H1 (cell line): ENCODE results near the gene MAP3K10. TPM values are rescaled to one million over a fixed set of nuclear protein-coding genes. Genes with fewer than 3 reads are reported as not detected.

Source experiments
- CTCF ChIA-PET: fragments of 300-600 bp; sonication (Branson Sonifier 250); formaldehyde crosslinking; loops from one replicate; lab custom pipeline; 2021; ENCODE audit not compliant: partially characterized antibody; lab: Charles Lee
- POLR2A ChIA-PET: fragments of 300-600 bp; sonication (Branson Sonifier 250); formaldehyde crosslinking; loops from one replicate; lab custom pipeline; 2021; ENCODE audit warnings: inconsistent platforms; ENCODE audit not compliant: partially characterized antibody; lab: Charles Lee
- DNase-seq, 2 experiments: peaks; one replicate each; pipeline versions ENCODE4 v3.0.0 to v3.0.0-alpha.2; 2010 to 2022; ENCODE audit warnings: low spot score in 2 of 2, low read depth in 1 of 2, mixed read lengths in 1 of 2
- FAIRE-seq: peaks from 2 replicates; lab custom pipeline; 2011; peaks lifted over from hg19 to GRCh38; lab: Jason Lieb, UNC
- H2AFZ ChIP-seq: 2 replicates; pipeline ENCODE4 v1.8.1; 2012; ENCODE audit warnings: low read length, inconsistent platforms
- H2AK5ac ChIP-seq: 2 replicates; pipeline ENCODE4 v1.6.1; 2013; ENCODE audit warnings: low read depth, low read length
- H2BK120ac ChIP-seq: replicated peaks from 2 replicates; pipeline ENCODE3; 2013; ENCODE audit warnings: low read depth, low read length, inconsistent platforms
- H2BK12ac ChIP-seq: 2 replicates; pipeline ENCODE4 v1.6.1; 2013; ENCODE audit warnings: low read depth, low read length
- H2BK15ac ChIP-seq: 2 replicates; pipeline ENCODE4 v1.6.1; 2013; ENCODE audit warnings: low read length
- H2BK20ac ChIP-seq: 2 replicates; pipeline ENCODE4 v1.6.1; 2013; ENCODE audit warnings: low read length
- H2BK5ac ChIP-seq: 2 replicates; pipeline ENCODE4 v1.6.1; 2013; ENCODE audit warnings: low read depth, low read length
- H3K14ac ChIP-seq: 2 replicates; pipeline ENCODE4 v1.6.1; 2013; ENCODE audit warnings: inconsistent platforms; ENCODE audit not compliant: insufficient read length
- H3K18ac ChIP-seq: 2 replicates; pipeline ENCODE4 v1.6.1; 2013; ENCODE audit warnings: low read length; ENCODE audit errors: extremely low read depth
- H3K23ac ChIP-seq: 2 replicates; pipeline ENCODE4 v1.6.1; 2013; ENCODE audit warnings: inconsistent platforms; ENCODE audit not compliant: insufficient read length
- H3K23me2 ChIP-seq: 2 replicates; pipeline ENCODE4 v1.6.1; 2013; ENCODE audit warnings: low read depth, low read length
- H3K27ac ChIP-seq: 2 replicates; pipeline ENCODE4 v1.6.1; 2011; ENCODE audit warnings: low read depth, low read length, inconsistent platforms
- H3K27me3 ChIP-seq, 4 experiments: replicated peaks in 1 of 4; 1 replicate in 1 of 4; 2 replicates in 3 of 4; pipeline versions ENCODE4 v1.6.1 to v1.8.1; 2011 to 2013; ENCODE audit warnings: low read length in 3 of 4, mild to moderate bottlenecking in 3 of 4, inconsistent platforms in 2 of 4, mixed read lengths in 2 of 4, moderate library complexity in 1 of 4; ENCODE audit not compliant: control insufficient read depth in 3 of 4, insufficient read depth in 3 of 4; ENCODE audit errors: extremely low read depth in 1 of 4
- H3K36me3 ChIP-seq, 4 experiments: 2 replicates each; pipeline versions ENCODE4 v1.6.1 to v1.8.1; 2011 to 2013; ENCODE audit warnings: mild to moderate bottlenecking in 4 of 4, low read length in 3 of 4, moderate library complexity in 2 of 4, control low read depth in 1 of 4, inconsistent platforms in 1 of 4; ENCODE audit not compliant: insufficient read depth in 4 of 4, control insufficient read depth in 2 of 4
- H3K4ac ChIP-seq: replicated peaks from 2 replicates; pipeline ENCODE3; 2013; ENCODE audit warnings: low read length, low read depth, mixed read lengths, inconsistent platforms; ENCODE audit not compliant: insufficient read length
- H3K4me1 ChIP-seq, 4 experiments: replicated peaks in 1 of 4; 1 replicate in 1 of 4; 2 replicates in 3 of 4; pipeline versions ENCODE4 v1.6.1 to v1.8.1; 2011 to 2013; ENCODE audit warnings: low read length in 3 of 4, inconsistent platforms in 2 of 4, mixed read lengths in 1 of 4; ENCODE audit not compliant: insufficient read depth in 4 of 4, control insufficient read depth in 3 of 4
- H3K4me2 ChIP-seq, 2 experiments: 2 replicates each; pipeline versions ENCODE4 v1.6.1 to v1.8.1; 2011 to 2013; ENCODE audit warnings: low read depth in 2 of 2, low read length in 2 of 2, control low read depth in 1 of 2, inconsistent platforms in 1 of 2, mild to moderate bottlenecking in 1 of 2; ENCODE audit not compliant: insufficient read depth in 1 of 2
- H3K4me3 ChIP-seq, 4 experiments: fragments of 200-600, 300-600 bp in 1 of 4; sonication (generic), shearing (Covaris generic), sonication (Bioruptor Twin) in 1 of 4; 2 replicates each; pipeline versions ENCODE4 v1.5.1 to v1.8.1; 2011 to 2016; ENCODE audit warnings: low read length in 4 of 4, low read depth in 3 of 4, control low read depth in 2 of 4, inconsistent platforms in 2 of 4, mild to moderate bottlenecking in 2 of 4, mixed read lengths in 1 of 4, moderate library complexity in 1 of 4; ENCODE audit not compliant: insufficient read depth in 2 of 4; ENCODE audit errors: extremely low read depth in 1 of 4
- H3K56ac ChIP-seq: replicated peaks from 2 replicates; pipeline ENCODE3; 2013; ENCODE audit warnings: low read depth, mild to moderate bottlenecking, mixed read lengths, low read length, inconsistent platforms; ENCODE audit not compliant: insufficient read length
- H3K79me1 ChIP-seq: 2 replicates; pipeline ENCODE4 v1.6.1; 2013; ENCODE audit warnings: low read depth, low read length, control low read depth
- H3K79me2 ChIP-seq, 2 experiments: 2 replicates each; pipeline versions ENCODE4 v1.6.1 to v1.8.1; 2012 to 2013; ENCODE audit warnings: low read length in 2 of 2, mild to moderate bottlenecking in 2 of 2, inconsistent platforms in 1 of 2; ENCODE audit not compliant: insufficient read depth in 2 of 2, control insufficient read depth in 1 of 2
- H3K9ac ChIP-seq, 4 experiments: replicated peaks in 1 of 4; 1 replicate in 1 of 4; 2 replicates in 3 of 4; pipeline versions ENCODE4 v1.6.1 to v1.8.1; 2011 to 2013; ENCODE audit warnings: low read depth in 3 of 4, low read length in 3 of 4, control low read depth in 2 of 4, mild to moderate bottlenecking in 2 of 4, moderate library complexity in 2 of 4, inconsistent platforms in 1 of 4; ENCODE audit errors: extremely low read depth in 1 of 4
- H3K9me3 ChIP-seq, 2 experiments: 2 replicates each; pipeline versions ENCODE4 v1.6.1 to v1.8.1; 2012 to 2013; ENCODE audit warnings: mild to moderate bottlenecking in 2 of 2, moderate library complexity in 2 of 2, control low read depth in 1 of 2, inconsistent platforms in 1 of 2, low read depth in 1 of 2, low read length in 1 of 2, mixed read lengths in 1 of 2; ENCODE audit not compliant: insufficient read depth in 2 of 2
- H4K20me1 ChIP-seq, 2 experiments: replicated peaks in 1 of 2; 2 replicates each; pipeline versions ENCODE3 to v1.8.1; 2011 to 2013; ENCODE audit warnings: inconsistent platforms in 2 of 2, low read length in 2 of 2, mild to moderate bottlenecking in 1 of 2; ENCODE audit not compliant: insufficient read depth in 2 of 2, control insufficient read depth in 1 of 2
- H4K5ac ChIP-seq: 2 replicates; pipeline ENCODE4 v1.6.1; 2013; ENCODE audit warnings: low read length, low read depth, mixed read lengths, inconsistent platforms; ENCODE audit not compliant: insufficient read length
- H4K8ac ChIP-seq: 2 replicates; pipeline ENCODE4 v1.8.0; 2013; ENCODE audit warnings: mild to moderate bottlenecking, moderate library complexity, low read length, inconsistent platforms; ENCODE audit not compliant: insufficient read depth; ENCODE audit errors: extremely low read depth
- H4K91ac ChIP-seq: replicated peaks from 2 replicates; pipeline ENCODE3; 2013; ENCODE audit warnings: low read length, mixed read lengths, inconsistent platforms; ENCODE audit not compliant: insufficient read length
- CTCF ChIP-seq, 3 experiments: IDR thresholded peaks; 1 replicate in 2 of 3; 2 replicates in 1 of 3; pipeline versions ENCODE4 v1.5.1 to v1.6.1; 2011; ENCODE audit warnings: low read length in 3 of 3, mild to moderate bottlenecking in 3 of 3, inconsistent platforms in 2 of 3, low read depth in 1 of 3, moderate library complexity in 1 of 3; ENCODE audit not compliant: insufficient read depth in 1 of 3; ENCODE audit errors: control extremely low read depth in 1 of 3
- EGR1 ChIP-seq: IDR thresholded peaks from 2 replicates; pipeline ENCODE4 v1.6.1; 2011; ENCODE audit warnings: low read depth, low read length, borderline replicate concordance
- KDM1A ChIP-seq: fragments of 200-600, 300-600 bp; sonication (generic); IDR thresholded peaks from 2 replicates; pipeline ENCODE4 v1.7.1; 2016; ENCODE audit warnings: mild to moderate bottlenecking, low read length, borderline replicate concordance
- MAFK ChIP-seq: IDR thresholded peaks from 2 replicates; pipeline ENCODE4 v1.6.1; 2012; ENCODE audit warnings: low read depth, mild to moderate bottlenecking, improper control_type of control experiment, low read length
- POLR2A ChIP-seq, 2 experiments: IDR thresholded peaks; 1 replicate in 1 of 2; 2 replicates in 1 of 2; pipeline ENCODE4 v1.6.1; 2011; ENCODE audit warnings: low read depth in 2 of 2, low read length in 2 of 2, mild to moderate bottlenecking in 2 of 2; ENCODE audit errors: control extremely low read depth in 1 of 2
- RFX5 ChIP-seq: IDR thresholded peaks from 2 replicates; pipeline ENCODE4 v1.6.1; 2011; ENCODE audit warnings: low read depth, low read length, improper control_type of control experiment, borderline replicate concordance
- SAP30 ChIP-seq: fragments of 300-600 bp; sonication (generic); IDR thresholded peaks from 2 replicates; pipeline ENCODE4 v1.7.1; 2012; ENCODE audit warnings: low read length, moderate library complexity, mild to moderate bottlenecking, inconsistent platforms; ENCODE audit not compliant: insufficient read depth, insufficient replicate concordance
- SIX5 ChIP-seq: IDR thresholded peaks from 2 replicates; pipeline ENCODE4 v1.6.1; 2011; ENCODE audit warnings: mild to moderate bottlenecking, low read depth, low read length
- WGBS, 2 experiments: shearing (Covaris generic) in 1 of 2; methylation state at CpG; one replicate each; pipeline versions ENCODE4 v1.1.6 to v1.1.7; 2013 to 2015; ENCODE audit warnings: low lambda C conversion rate in 2 of 2, mixed read lengths in 2 of 2, inconsistent platforms in 1 of 2, low coverage in 1 of 2, missing lambda C conversion rate in 1 of 2; ENCODE audit not compliant: insufficient replicate concordance in 2 of 2, insufficient coverage in 1 of 2, insufficient read length in 1 of 2; ENCODE audit errors: extremely low coverage in 1 of 2, missing lambda C conversion rate in 1 of 2; 5-methylcytosine and 5-hydroxymethylcytosine counted together
- polyA plus RNA-seq, 7 experiments: library from polyadenylated mRNA; depleted of rRNA in 3 of 7; stranded (reverse) in 5 of 7; unstranded in 2 of 7; fragments of >200 nt in 5 of 7; fragments of 200-250 nt in 2 of 7; gene quantifications; 1 replicate in 5 of 7; 2 replicates in 1 of 7; 4 replicates in 1 of 7; pipeline versions ENCODE4 v1.2.1 to v1.2.3, GENCODE V29; 2011 to 2013; ENCODE audit warnings: missing spikeins in 2 of 7, mixed read lengths in 2 of 7
- total RNA-seq: library from RNA; stranded (reverse); fragmentation: NEBNext Ultra II Directional; extraction: Animal tissue kit (Norgen Biotek cat#: 25700); gene quantifications from 2 replicates; pipeline ENCODE4 v1.2.1, GENCODE V29; 2021

MAP3K10 gene
- total and polyA plus RNA-seq, 2 of the 8 experiments (the other 6 are each of a cell fraction or from before 2014, with no cell fraction given), result 4.9 to 15.9 TPM

GRCh38 chr19:40232949-40233810, 42.0 kb downstream of the MAP3K10 start:
- no peak overlapping the region for H3K4ac ChIP-seq
- no peak overlapping the region for H3K18ac ChIP-seq
- H3K4me3 ChIP-seq, result no peak overlapping the region
- no peak overlapping the region for H4K5ac ChIP-seq
- H3K9ac ChIP-seq, result no peak overlapping the region
- H3K27ac ChIP-seq, result no peak overlapping the region
- H3K4me2 ChIP-seq, result no peak overlapping the region
- TF ChIP-seq RFX5 (no peak), MAFK (no peak), SIX5 (no peak), EGR1 (no peak), KDM1A (no peak), POLR2A (IDR thresholded peaks at IDR 0.05; ENCODE audit: control extremely low read depth in 1 of 2, low read depth in 2 of 2, low read length in 2 of 2) (no peak), SAP30 (no peak), CTCF (IDR thresholded peaks at IDR 0.05; ENCODE audit: control extremely low read depth in 1 of 3, insufficient read depth in 1 of 3, low read depth in 1 of 3, low read length in 3 of 3) (no peak)
- TF ChIP-seq, all 59 proteins: peak for 0
- no peak overlapping the region for H2BK12ac ChIP-seq
- no peak overlapping the region for H2BK120ac ChIP-seq
- H3K23ac ChIP-seq, result no peak overlapping the region
- H3K27me3 ChIP-seq, result 0 out of 7 replicates have a peak, but pooled peaks cover 0 to under 1% (median 0%) of the 10 kb centered on the region in 4 experiments
- 94% methylated on average over 19 of the region's 25 CpGs; no CpG with 5 or more reads in 1 of the 2 experiments for whole genome bisulfite sequencing, 2 experiments
- H3K9me3 ChIP-seq, result no peaks in the 10 kb centered on the region
- DNase-seq (no peak), FAIRE-seq (no peak)
- peaks cover 0 to 20% (median 13%) of the 10 kb centered on the region in 4 experiments; a peak in 6 of 7 replicates for H3K4me1 ChIP-seq
- H3K56ac ChIP-seq, result no peak overlapping the region
- H3K14ac ChIP-seq, result no peak overlapping the region
- no peaks in the 10 kb centered on the region for H3K79me2 ChIP-seq
- no peak overlapping the region for H2AK5ac ChIP-seq
- no peaks in the 10 kb centered on the region for H3K79me1 ChIP-seq
- H4K8ac ChIP-seq, result peak overlapping the region; percentile 18; the same call in 1 of the 2 replicates
- no peak overlapping the region for H4K91ac ChIP-seq
- no peak overlapping the region for H2AFZ ChIP-seq
- CTCF ChIA-PET, result interaction anchor here (0.5 to 3.6 kb wide), 6 partner anchors 10 to 72 kb away, joined by 3 to 17 read pairs (median 3); partner anchors contain the start of gene TTC9B
- POLR2A ChIA-PET, result interaction anchor here (0.7 kb wide), 1 partner anchor 14 kb away, joined by 3 read pairs; no protein-coding TSS in a partner anchor
- no peaks in the 10 kb centered on the region for H3K23me2 ChIP-seq
- peaks cover 0 to 7% of the 10 kb centered on the region in 2 experiments for H4K20me1 ChIP-seq
- H3K36me3 ChIP-seq, result peaks cover 0 to 10% (median 4%) of the 10 kb centered on the region in 4 experiments; a peak in 4 of 8 replicates
- H2BK15ac ChIP-seq, result no peak overlapping the region
- no peak overlapping the region for H2BK20ac ChIP-seq
- no peak overlapping the region for H2BK5ac ChIP-seq
